Endothelial cell of umbilical vein (primary cell): ENCODE data around the gene CHMP4B. TPM values are rescaled to one million over a fixed set of nuclear protein-coding genes. Genes with fewer than 3 reads are reported as not detected.

Experiments used
- BruUV-seq: library from RNA; stranded (reverse); fragments of 400-500 nt; replicated peaks from 2 replicates; lab custom pipeline; 2021; lab: Mats Ljungman, UMichigan
- CTCF ChIA-PET: fragments of 300-600, 350-600 bp; sonication (Branson Sonifier 250); formaldehyde crosslinking; loops from one replicate; lab custom pipeline; 2021; ENCODE audit warnings: antibody characterized with exemption, inconsistent platforms; lab: Charles Lee
- POLR2A ChIA-PET: fragments of 300-600, 350-600 bp; sonication (Branson Sonifier 250); formaldehyde crosslinking; loops from one replicate; lab custom pipeline; 2021; ENCODE audit warnings: antibody characterized with exemption, inconsistent platforms; lab: Charles Lee
- DNase-seq: peaks from one replicate; pipeline ENCODE4 v3.0.0-alpha.2; 2011; ENCODE audit warnings: low read depth, low spot score
- FAIRE-seq: peaks from 2 replicates; lab custom pipeline; 2011; peaks lifted over from hg19 to GRCh38; lab: Jason Lieb, UNC
- H2AFZ ChIP-seq: 2 replicates; pipeline ENCODE4 v1.6.0; 2012; ENCODE audit warnings: low read depth, low read length, control low read depth, inconsistent platforms
- H3K27ac ChIP-seq: 2 replicates; pipeline ENCODE4 v1.5.1; 2011; ENCODE audit warnings: low read depth, mild to moderate bottlenecking, control low read depth, low read length, moderate library complexity; ENCODE audit not compliant: insufficient read depth
- H3K27me3 ChIP-seq, 2 experiments: 2 replicates each; pipeline versions ENCODE4 v1.6.0 to v1.6.1; 2011; ENCODE audit warnings: low read length in 2 of 2, mixed read lengths in 1 of 2; ENCODE audit not compliant: control insufficient read depth in 2 of 2, insufficient read depth in 2 of 2
- H3K36me3 ChIP-seq, 2 experiments: 2 replicates in 1 of 2; 3 replicates in 1 of 2; pipeline ENCODE4 v1.5.1; 2011; ENCODE audit warnings: low read length in 2 of 2, mild to moderate bottlenecking in 1 of 2, moderate library complexity in 1 of 2; ENCODE audit not compliant: control insufficient read depth in 2 of 2, insufficient read depth in 2 of 2; ENCODE audit errors: extremely low read depth in 1 of 2
- H3K4me1 ChIP-seq: 3 replicates; pipeline ENCODE4 v1.5.1; 2011; ENCODE audit warnings: mild to moderate bottlenecking, low read length; ENCODE audit not compliant: control insufficient read depth, insufficient read depth; ENCODE audit errors: extremely low read depth
- H3K4me2 ChIP-seq: 2 replicates; pipeline ENCODE4 v1.6.1; 2011; ENCODE audit warnings: low read length, control low read depth, mixed read lengths; ENCODE audit not compliant: insufficient read depth
- H3K4me3 ChIP-seq, 3 experiments: fragments of 200-600 bp in 1 of 3; sonication (generic), shearing (Covaris generic) in 1 of 3; replicated peaks in 1 of 3; 2 replicates each; pipeline ENCODE4 v1.5.1; 2011 to 2016; ENCODE audit warnings: control low read depth in 3 of 3, low read length in 3 of 3, mild to moderate bottlenecking in 2 of 3, inconsistent platforms in 1 of 3, low read depth in 1 of 3, moderate library complexity in 1 of 3; ENCODE audit not compliant: insufficient read depth in 1 of 3
- H3K79me2 ChIP-seq: 2 replicates; pipeline ENCODE4 v1.6.0; 2012; ENCODE audit warnings: low read length, inconsistent platforms; ENCODE audit not compliant: control insufficient read depth, insufficient read depth
- H3K9ac ChIP-seq: replicated peaks from 2 replicates; pipeline ENCODE3; 2011; ENCODE audit warnings: low read length, control low read depth; ENCODE audit not compliant: insufficient read depth; ENCODE audit errors: extremely low read depth
- H3K9me1 ChIP-seq: replicated peaks from 3 replicates; pipeline ENCODE4 v1.6.0; 2011; ENCODE audit warnings: mild to moderate bottlenecking, low read length; ENCODE audit not compliant: control insufficient read depth, insufficient read depth; ENCODE audit errors: extremely low read depth
- H3K9me3 ChIP-seq: replicated peaks from 2 replicates; pipeline ENCODE4 v1.5.1; 2012; ENCODE audit warnings: low read length, inconsistent platforms; ENCODE audit not compliant: control insufficient read depth, insufficient read depth
- H4K20me1 ChIP-seq: replicated peaks from 2 replicates; pipeline ENCODE3; 2011; ENCODE audit warnings: mild to moderate bottlenecking, low read length; ENCODE audit not compliant: control insufficient read depth, insufficient read depth; ENCODE audit errors: extremely low read depth
- FOS ChIP-seq: IDR thresholded peaks from 2 replicates; pipeline ENCODE4 v1.6.1; 2011; ENCODE audit warnings: mild to moderate bottlenecking, low read length, moderate library complexity, borderline replicate concordance; ENCODE audit not compliant: insufficient read depth
- GATA2 ChIP-seq: IDR thresholded peaks from 2 replicates; pipeline ENCODE4 v1.7.0; 2011; ENCODE audit warnings: low read depth, mild to moderate bottlenecking, moderate library complexity, mixed read lengths, low read length; ENCODE audit not compliant: insufficient read length, insufficient read depth
- MYC ChIP-seq: IDR thresholded peaks from one replicate; pipeline ENCODE4 v1.6.1; 2011; ENCODE audit warnings: mild to moderate bottlenecking, low read depth, low read length
- POLR2AphosphoS5 ChIP-seq: IDR thresholded peaks from 2 replicates; pipeline ENCODE4 v1.6.1; 2012; ENCODE audit warnings: low read depth, mild to moderate bottlenecking, control low read depth, low read length, moderate library complexity; ENCODE audit not compliant: insufficient read depth
- dilution Hi-C: fragments of 300-500 bp; cut with MboI; formaldehyde crosslinking; loops from one replicate; pipeline ENCODE4 v1.15.0; 2019; ENCODE audit warnings: low sequenced_read_pairs; ENCODE audit not compliant: extremely low pct_ligation_motif_present
- intact Hi-C: fragments of 100-400 bp; cut with micrococcal nuclease; formaldehyde crosslinking; loops from one replicate; pipeline ENCODE4 v1.10.0; 2022
- polyA plus RNA-seq, 4 experiments: library from polyadenylated mRNA; depleted of rRNA in 3 of 4; stranded (reverse) in 3 of 4; unstranded in 1 of 4; fragments of >200 nt; gene quantifications; 2 replicates each; pipeline versions ENCODE4 v1.2.1 to v1.2.3, GENCODE V29; 2011 to 2012; ENCODE audit warnings: missing spikeins in 1 of 4
- total RNA-seq: library from RNA; stranded (reverse); gene quantifications from 2 replicates; pipeline ENCODE4 v1.2.3, GENCODE V29; 2021
- TF ChIP-seq, protein P1 (sequence below), 2 donors: IDR thresholded peaks; 1 replicate in 1 of 2; 2 replicates in 1 of 2; pipeline ENCODE4 v1.5.1; 2011; ENCODE audit warnings: low read length in 2 of 2, mild to moderate bottlenecking in 2 of 2, moderate library complexity in 2 of 2, control low read depth in 1 of 2, inconsistent platforms in 1 of 2, low read depth in 1 of 2; ENCODE audit not compliant: insufficient read depth in 1 of 2; ENCODE audit errors: extremely low read depth in 1 of 2

The CHMP4B gene
- total and polyA plus RNA-seq, 2 donors (not counting 3 experiments of a cell fraction or from before 2014, with no cell fraction given): 64.7 to 112 TPM

GRCh38 chr20:33859751-33860150 lies 48.6 kb downstream of the CHMP4B start:
- FAIRE-seq: no peak
- no peak for DNase-seq
- intact Hi-C loops: loop anchor here (1.0 to 5.0 kb wide), 4 partner anchors 47 to 133 kb away; partner anchors contain the start of genes RALY and ZNF341

DNA sequence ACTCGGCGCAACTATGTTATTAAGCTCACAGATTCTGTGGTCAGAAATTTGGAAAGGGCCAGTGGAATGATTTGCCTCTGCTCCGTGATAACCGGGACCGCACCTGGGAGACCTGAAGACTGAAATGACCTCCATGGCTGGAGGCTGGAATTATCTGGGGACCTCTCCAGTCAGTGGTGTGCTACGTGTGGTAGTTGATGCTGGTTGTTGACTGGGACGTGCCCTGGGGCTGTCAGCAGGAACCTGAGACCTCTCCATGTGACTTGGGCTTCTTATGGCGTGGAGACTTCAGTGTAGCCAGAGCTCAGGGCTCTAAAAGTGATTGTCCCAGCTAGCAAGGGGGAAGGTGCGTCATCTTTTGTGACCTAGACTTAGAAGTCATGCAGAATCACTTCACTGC lies 50.3 kb downstream of the CHMP4B start:
- CTCF ChIA-PET: interaction anchor here (0.7 to 6.1 kb wide), 5 partner anchors 36 to 268 kb away, joined by 3 to 158 read pairs (median 3); no protein-coding TSS in a partner anchor
- no peaks in the 10 kb centered on the region for H3K79me2 ChIP-seq

More at GRCh38 chr20:33859751-33860150, 48.6 kb downstream of the CHMP4B start:
- Histone ChIP-seq H3K4me3 (no peak overlapping the region), H2AFZ (no peak overlapping the region), H3K9me1 (no peaks in the 10 kb centered on the region), H3K27me3 (no peaks in the 10 kb centered on the region), H3K27ac (peak overlapping the region; percentile 65), H3K4me1 (peaks cover 29% of the 10 kb centered on the region), H4K20me1 (no peaks in the 10 kb centered on the region), H3K9ac (peak overlapping the region; percentile 17), H3K79me2 (no peaks in the 10 kb centered on the region), H3K36me3 (peaks cover 0 to 11% of the 10 kb centered on the region in 2 experiments), H3K9me3 (no peaks in the 10 kb centered on the region), H3K4me2 (no peak overlapping the region)
- dilution Hi-C loops: no loop called here
- no peak for TF ChIP-seq POLR2AphosphoS5
- ChIA-PET POLR2A (interaction anchor here (0.5 to 1.2 kb wide), 4 partner anchors 48 to 134 kb away, joined by 4 to 9 read pairs (median 5); partner anchors contain the start of gene RALY), CTCF (interaction anchor here (1.1 to 6.1 kb wide), 7 partner anchors 13 to 210 kb away, joined by 3 to 158 read pairs (median 4); partner anchors contain the start of gene ZNF341)
- TSS peak; percentile 72 for BruUV-seq

More for the DNA sequence above, 50.3 kb downstream of the CHMP4B start:
- H3K4me3 ChIP-seq: no peak overlapping the region
- no peak for DNase-seq
- TF ChIP-seq, protein P1, sequence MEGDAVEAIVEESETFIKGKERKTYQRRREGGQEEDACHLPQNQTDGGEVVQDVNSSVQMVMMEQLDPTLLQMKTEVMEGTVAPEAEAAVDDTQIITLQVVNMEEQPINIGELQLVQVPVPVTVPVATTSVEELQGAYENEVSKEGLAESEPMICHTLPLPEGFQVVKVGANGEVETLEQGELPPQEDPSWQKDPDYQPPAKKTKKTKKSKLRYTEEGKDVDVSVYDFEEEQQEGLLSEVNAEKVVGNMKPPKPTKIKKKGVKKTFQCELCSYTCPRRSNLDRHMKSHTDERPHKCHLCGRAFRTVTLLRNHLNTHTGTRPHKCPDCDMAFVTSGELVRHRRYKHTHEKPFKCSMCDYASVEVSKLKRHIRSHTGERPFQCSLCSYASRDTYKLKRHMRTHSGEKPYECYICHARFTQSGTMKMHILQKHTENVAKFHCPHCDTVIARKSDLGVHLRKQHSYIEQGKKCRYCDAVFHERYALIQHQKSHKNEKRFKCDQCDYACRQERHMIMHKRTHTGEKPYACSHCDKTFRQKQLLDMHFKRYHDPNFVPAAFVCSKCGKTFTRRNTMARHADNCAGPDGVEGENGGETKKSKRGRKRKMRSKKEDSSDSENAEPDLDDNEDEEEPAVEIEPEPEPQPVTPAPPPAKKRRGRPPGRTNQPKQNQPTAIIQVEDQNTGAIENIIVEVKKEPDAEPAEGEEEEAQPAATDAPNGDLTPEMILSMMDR (IDR thresholded peaks at IDR 0.05; ENCODE audit: extremely low read depth in 1 of 2, insufficient read depth in 1 of 2, low read depth in 1 of 2, low read length in 2 of 2): no peak
- no peak for TF ChIP-seq FOS
- TF ChIP-seq MYC: no peak
- TF ChIP-seq GATA2: no peak
- H3K9ac ChIP-seq: no peak overlapping the region
- H3K9me1 ChIP-seq: no peaks in the 10 kb centered on the region
- no peaks in the 10 kb centered on the region for H3K27me3 ChIP-seq
- H3K4me2 ChIP-seq: no peak overlapping the region
- BruUV-seq: no TSS peak
- H3K27ac ChIP-seq: no peak overlapping the region
- H3K9me3 ChIP-seq: no peaks in the 10 kb centered on the region
- H3K4me1 ChIP-seq: peaks cover 29% of the 10 kb centered on the region
- no peak overlapping the region for H2AFZ ChIP-seq
- FAIRE-seq: no peak
- dilution Hi-C loops: no loop called here
- H3K36me3 ChIP-seq: peaks cover 0 to 3% of the 10 kb centered on the region in 2 experiments
- POLR2A ChIA-PET: no interaction called here
- intact Hi-C loops: no loop called here
- H4K20me1 ChIP-seq: no peaks in the 10 kb centered on the region
